Caki2 (cell line): ENCODE measurements around the gene SEBOX. TPM values are rescaled to one million over a fixed set of nuclear protein-coding genes. Genes with fewer than 3 reads are reported as not detected.
A peak's percentile ranks its signal among the peaks of the same experiment; 100 is the strongest.

ENCODE experiments used
- DNase-seq: peaks from one replicate; pipeline ENCODE4 v3.0.0-alpha.2; 2015; ENCODE audit warnings: low read depth
- in situ Hi-C: cut with HindIII; loops from 2 replicates; pipeline ENCODE4 v1.10.0; 2016; ENCODE audit warnings: low sequenced_read_pairs, low pct_unique_long_range_greater_than_20kb, mixed read lengths
- total RNA-seq: library from RNA; depleted of rRNA; stranded (reverse); fragments of >200 nt; shearing (Covaris generic); gene quantifications from 2 replicates; pipeline ENCODE4 v1.2.3, GENCODE V29; 2014; ENCODE audit warnings: low replicate concordance; rRNA removed

The SEBOX gene, protein sequence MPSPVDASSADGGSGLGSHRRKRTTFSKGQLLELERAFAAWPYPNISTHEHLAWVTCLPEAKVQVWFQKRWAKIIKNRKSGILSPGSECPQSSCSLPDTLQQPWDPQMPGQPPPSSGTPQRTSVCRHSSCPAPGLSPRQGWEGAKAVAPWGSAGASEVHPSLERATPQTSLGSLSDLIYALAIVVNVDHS
- not detected in 2 replicates for total RNA-seq

DNA sequence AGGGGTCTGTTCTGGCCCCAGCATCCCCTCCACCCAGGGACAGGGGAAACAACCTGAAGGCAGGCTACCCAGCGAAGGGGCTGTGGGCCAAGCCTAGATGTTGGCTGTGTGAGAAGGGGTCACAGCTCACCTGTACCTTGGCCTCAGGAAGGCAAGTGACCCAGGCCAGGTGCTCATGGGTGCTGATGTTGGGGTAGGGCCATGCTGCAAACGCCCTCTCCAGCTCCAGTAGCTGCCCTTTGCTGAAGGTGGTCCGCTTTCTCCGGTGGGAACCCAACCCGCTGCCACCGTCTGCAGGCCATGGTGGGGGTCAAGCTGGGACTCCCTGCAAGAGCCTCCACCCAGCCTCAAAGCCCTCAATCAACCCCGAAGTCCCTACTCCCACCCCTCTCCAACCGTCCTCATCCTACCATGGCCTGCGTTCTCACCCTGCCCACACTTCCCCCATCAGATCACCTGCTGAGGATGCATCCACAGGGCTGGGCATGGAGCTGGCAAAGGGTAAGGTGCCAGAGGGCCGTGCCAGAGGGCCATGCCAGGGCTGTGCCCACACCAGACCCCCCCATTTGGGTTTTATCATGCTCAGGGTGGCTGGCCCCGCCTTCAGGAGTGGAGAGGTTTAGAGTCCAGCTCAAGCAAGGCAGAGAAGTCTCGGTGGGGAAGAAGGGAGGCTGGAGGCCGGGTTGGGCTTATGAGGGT lies at the start of gene SEBOX:
TSS of gene SEBOX (minus strand) at position 535 of the 699 bp plus-strand sequence. CDS start at position 487, 48 bp downstream.
- DNase-seq = no peak
- in situ Hi-C loops = no loop called here

DNA sequence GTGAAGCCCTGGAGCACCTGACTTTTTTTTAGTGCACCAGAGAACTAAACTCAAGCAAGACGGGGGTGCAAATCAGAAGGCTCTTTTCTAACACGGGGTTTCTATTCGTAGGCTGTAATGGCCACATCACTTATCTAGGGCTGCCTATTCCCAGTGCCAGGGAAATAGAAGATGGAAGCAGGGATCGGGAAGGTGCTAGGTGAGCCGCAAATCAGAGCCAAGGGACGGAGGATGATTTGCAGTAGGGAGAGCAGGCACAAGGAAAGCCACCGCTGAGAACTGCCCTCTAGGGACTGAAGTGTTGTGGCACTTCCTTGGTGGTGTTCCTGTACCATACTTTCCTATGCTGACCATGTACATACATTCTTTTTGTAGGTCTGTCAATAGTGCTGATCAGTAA lies 48.8 kb upstream of the SEBOX start:
- in situ Hi-C loops = no loop called here
- no peak for DNase-seq

DNA sequence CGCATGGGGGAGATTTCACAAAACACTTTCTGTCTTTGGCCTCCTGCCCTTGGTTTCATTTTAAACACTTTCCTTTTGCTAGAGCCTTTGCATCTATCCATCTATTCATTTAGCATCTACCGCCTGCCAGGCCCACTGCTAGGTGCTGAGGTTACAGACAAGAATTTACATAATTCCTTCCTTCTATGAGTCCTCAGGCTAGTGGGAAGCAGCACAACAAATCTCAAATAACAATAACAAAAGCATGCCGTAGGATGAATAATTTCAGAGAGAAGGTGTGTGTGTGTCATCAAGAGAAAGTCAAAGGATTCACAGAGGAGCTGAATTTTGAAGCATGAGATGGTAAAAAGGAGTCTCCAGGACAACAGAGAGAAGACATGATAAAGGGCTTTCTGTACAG lies 47.1 kb upstream of the SEBOX start:
- in situ Hi-C loops = no loop called here
- no peak for DNase-seq

DNA sequence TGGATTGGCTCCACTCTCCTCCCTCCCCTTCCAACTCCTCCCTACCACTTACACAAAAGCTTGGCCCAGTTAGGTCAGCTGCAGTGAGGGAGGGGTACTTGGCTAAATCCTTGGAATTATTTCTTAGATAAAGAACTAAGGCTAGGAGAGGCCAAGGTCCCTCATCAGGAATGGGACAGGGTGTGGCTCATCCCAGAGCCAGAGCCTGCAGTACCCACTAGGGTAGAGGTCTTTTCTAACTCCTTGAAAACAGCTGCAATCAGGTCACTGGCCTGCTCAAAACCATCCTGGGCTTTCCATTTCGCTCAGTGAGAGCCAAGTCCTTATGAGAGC lies 42.9 kb upstream of the SEBOX start:
- DNase-seq = no peak
- in situ Hi-C loops = no loop called here

DNA sequence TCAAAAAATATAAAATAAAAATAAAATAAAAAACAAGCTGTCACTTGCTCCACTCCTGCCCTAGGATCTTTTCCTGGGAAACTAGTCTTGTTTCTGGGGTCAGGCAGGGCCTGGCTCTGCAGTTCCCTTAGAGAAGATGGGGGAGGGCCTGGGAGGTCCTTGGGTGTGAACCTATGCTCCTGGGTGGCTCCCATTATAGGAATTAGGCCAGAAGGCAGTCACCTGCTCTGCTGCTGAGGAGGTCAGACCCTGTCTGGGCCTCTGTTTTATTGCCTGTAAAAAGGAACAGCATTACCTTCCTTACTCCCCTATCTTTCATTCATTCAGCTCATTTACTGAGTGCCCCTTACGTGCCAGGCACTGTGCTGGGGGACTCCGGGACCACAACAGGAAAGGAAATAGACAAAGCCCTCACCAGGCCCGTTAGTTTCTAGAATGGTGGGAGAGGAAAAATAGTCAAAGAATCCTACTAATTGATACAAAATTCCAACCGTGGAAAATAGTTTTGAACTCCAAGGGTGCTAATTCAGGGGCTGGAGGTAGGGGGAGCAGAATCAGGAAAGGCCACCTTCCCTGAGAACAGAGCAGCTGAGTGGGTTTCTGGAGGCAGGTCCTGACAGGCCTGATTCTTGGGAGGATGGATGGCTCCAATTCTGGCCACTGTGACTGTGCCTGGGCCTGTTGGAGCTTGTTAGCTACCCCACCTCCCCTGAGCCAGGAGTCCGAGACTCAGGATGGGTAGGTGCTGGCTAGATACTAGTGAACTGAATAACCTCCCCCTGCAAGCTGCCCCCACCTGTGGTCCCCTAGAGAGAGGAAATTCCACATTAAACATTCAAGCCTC lies 42.4 kb upstream of the SEBOX start:
- in situ Hi-C loops = no loop called here
- no peak for DNase-seq

DNA sequence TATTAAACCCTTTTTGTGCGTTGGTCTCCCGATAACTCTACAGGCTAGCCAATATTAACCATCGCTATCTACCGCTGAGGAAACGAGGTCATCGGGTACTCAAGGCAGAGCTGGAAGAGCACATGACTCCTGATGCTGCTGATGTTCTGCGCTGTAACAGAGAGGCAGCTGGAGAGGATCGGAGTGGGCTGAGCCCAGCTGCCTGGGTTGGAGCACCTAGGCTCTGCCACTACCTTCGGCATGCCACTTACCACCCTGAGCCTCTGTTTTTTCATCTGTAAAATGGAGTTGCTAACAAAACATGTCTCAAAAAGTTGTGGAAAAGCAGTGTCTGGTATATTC lies 41.4 kb upstream of the SEBOX start:
- in situ Hi-C loops = no loop called here
- no peak for DNase-seq

DNA sequence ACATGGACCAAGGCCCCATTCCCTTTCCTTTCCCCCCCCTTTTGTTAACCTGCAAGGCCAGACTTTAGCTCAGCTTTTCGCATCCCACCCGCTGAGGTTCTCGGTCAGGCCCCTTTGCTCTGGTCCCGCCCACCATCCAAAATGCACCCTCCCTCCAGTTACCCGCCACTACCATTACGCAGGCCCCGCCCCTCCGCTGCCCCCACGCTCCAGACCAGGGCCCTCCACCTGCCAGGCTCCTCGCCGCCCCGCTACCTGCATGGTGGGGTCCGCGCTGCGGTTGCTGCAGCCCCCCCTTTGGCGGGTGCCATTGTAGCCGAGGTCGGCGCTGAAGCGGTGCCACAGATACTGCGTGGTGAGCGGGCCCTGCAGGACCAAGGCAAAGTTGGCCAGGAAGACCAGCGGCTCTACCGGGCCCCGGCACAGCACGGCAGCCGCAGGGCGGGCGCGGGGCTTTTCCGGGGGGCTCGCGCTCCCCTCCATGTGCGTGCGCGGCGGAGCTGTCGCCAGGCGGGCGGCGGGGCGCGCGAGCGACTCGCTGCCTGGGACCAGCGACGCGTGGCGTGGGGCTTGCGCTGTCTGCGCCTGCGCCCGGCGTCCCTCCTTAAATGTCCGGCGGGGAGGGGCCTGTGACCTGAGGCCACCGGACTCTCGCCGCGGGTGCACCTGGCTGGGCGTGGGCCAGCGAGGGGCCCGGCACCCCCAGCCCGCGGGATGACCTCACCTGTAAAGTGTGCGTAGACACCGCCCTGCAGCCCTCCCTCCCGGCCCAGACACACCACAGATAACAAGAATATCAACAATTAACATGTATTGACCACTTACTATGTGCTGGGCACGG lies 40.9 kb upstream of the SEBOX start, which contains the start of gene SLC46A1:
TSS of gene SLC46A1 (minus strand) at position 581 of the 841 bp plus-strand sequence. CDS start at position 483, 98 bp downstream.
- in situ Hi-C loops = no loop called here
- peak; percentile 42 for DNase-seq

DNA sequence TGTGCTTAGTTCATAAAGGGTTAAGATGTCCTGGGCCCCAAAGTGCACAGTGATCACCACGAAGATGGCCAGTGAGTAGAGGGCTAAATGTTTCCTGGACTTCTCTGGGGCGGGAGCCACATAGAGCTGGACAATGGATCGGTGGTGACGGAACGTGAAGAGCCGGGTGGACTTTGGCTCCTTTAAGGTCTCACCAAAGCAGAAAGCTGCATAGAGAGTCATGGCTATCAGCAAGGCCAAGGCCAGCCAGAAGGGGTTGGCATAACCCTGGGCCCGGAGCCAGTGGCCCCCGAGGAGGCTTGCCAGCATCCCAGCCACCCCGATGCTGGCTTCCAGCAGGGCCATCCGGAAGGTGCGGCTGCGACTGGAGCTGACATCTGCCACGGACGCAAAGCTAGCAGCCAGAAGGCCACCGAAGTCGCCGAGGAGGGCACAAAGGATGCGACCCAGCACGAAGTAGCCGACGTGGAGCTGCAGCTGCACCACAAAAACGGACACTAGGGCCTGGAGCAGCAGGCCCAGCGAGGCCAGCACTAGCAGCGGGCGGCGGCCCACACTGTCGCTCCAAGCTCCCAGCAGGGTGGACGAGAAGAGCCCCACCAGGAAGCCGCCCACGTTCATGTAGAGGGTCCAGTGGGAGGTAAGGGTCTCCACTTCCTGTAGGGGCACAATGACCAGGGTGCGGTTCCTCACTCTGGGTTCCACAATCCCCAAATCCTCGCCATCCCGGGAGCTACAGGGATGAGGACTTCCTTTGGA lies 40.0 kb upstream of the SEBOX start:
- DNase-seq = no peak
- in situ Hi-C loops = no loop called here

DNA sequence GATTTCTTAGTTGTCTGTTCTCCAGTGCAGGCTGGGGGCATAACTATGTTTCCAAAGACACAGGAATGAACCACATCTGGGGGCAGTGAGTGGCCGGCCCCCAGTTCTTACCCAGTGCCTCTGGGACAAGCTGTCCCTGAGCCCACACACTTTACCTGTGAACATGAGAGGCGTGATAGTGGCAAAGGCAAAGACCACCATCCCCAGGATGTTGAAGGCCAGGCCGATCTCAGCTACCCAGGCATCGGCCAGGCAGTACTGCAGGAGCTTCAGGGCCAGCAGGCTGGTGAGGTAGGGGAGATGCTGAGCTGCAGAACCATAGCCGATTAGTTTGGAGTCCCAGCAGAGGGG lies 39.4 kb upstream of the SEBOX start:
- in situ Hi-C loops = no loop called here

DNA sequence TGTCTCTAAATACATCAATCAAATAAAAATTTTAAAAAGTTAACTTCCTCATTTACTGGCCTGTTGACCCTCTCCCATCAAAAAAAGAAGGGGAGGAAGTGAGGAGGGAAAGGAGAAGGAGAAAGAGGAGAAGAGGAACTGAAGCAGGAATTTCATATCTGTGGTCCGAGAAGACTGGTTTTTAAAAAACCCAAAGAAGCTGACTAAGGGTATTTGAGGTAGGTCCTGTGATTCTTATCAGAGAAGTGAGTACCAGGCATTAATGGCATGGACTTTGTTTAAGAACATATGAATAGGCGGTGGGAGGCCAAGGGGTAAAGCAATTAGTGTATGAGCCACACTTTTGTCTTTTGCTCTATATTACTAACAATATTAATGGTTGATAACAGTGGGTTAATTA lies 39.0 kb upstream of the SEBOX start:
- DNase-seq = no peak
- in situ Hi-C loops = no loop called here

More for the DNA sequence above, 39.4 kb upstream of the SEBOX start:
- no peak for DNase-seq

DNA sequence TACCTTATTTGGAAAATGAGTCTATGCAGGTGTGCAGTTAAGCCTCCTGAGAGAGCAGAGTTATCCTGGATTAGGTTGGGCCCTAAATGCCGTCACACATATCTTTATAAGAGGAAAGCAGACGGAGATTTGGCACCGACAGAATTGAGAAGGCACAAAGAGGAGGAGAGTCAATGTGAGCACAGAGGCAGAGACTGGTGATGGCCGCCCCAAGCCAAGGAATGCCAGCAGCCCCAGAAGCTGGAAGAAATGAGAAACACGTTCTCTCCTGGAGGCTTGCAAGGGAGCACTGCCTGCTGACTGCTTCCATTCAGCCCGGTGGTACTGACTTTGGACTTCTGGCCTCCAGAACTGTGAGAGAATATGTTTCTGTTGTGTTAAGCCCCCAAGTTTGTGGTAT lies 37.8 kb upstream of the SEBOX start:
- no peak for DNase-seq
- in situ Hi-C loops = no loop called here

DNA sequence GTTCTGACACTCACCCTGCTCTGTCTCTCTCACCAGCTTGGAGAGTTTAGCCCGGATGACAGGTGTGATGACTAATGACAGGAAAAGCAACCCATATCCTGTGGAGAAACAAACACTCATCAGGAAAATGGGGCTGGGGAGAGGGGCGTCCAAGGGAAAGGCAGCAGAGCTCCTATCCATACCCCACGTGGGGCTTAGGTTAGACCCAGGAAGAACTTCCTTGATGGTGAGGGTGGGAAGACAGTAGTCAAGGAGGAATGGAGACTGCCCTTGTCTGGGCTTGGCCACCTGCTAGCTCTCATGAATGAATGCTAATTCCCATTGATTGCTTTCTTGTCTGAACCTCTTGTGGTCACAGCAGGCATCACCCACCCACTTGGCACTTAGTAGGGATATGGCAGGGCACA lies 37.2 kb upstream of the SEBOX start:
- no peak for DNase-seq
- in situ Hi-C loops = no loop called here

DNA sequence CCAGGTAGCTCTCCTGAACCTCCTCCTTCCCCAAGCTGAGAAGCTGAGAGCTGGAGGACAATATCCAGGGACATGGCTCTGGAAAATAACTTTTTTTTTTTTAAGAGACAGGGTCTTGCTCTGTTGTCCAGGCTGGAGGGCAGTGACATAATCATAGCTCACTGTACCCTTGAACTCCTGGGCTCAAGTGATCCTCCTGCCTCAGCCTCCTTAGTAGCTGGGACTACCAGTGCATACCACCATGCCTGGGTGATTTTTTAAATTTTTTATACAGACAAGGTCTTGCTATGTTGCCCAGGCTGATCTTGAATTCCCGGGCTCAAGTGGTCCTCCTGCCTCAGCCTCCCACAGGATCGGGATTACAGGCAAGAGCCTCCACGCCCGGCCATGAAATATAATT lies 34.8 kb upstream of the SEBOX start:
- in situ Hi-C loops = no loop called here

DNA sequence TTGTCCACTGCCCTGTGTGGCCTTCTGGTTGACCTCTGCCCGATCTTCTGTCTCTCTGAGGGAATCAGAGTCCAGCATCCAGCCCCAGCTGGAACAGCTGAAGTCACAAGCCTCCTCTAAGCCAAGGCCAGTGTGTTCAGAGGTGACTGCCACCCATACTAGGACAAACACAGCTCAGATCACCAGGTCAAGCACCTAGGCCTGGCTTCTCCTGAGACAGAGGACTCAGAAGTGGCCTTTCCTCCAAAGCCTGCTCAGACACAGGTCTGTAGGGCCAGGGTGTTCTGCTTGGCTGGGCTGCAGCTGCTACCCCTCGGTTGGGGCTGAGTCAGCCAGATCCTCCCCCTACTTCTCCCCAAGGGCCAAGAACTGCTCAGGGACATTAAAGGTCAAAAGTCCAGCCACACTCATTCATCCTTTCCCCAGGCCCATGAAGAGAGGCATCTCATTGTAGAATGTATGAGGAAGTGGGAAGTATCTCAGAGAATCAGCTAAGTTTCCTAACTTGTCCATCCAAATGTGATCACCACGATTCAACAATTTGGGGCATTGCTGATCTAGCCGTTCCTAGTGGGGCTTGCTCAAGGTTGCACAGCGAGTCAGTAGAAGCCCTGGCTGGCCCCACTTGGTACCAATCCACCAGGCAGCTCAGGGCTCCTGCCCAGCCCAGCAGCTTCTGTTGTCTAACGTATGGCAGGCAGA lies 33.4 kb upstream of the SEBOX start:
- peak; percentile 76 for DNase-seq
- in situ Hi-C loops = no loop called here

More for the DNA sequence above, 34.8 kb upstream of the SEBOX start:
- no peak for DNase-seq

DNA sequence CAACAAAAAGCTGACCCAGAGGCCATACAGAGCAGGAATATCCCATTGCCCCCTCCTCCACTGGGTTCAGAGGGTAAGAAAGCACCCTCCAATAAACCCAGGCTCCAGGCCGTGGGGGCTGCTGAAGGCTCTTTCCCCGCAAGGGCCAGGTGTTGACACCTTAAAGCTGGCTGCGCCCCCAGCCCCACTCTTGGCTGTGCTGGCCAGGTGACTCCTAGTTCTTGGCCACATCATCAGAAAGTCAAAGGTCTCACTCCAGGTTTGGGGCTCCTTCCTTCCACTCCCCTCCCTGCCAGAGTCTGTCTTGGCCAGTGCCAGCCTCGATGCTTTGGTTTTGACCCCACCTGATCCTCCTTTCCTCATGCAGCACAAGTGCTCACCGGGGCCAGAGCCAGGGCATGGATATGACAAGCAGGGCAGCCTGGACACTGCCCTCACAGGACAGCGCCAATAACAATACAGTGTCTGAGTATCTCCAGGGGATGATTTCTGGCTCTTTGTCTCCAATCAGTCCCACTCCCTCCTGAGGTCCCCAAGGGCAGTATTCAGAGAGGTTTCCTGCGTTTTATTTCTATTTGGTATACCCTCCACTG lies 32.8 kb upstream of the SEBOX start:
- in situ Hi-C loops = no loop called here
- no peak for DNase-seq

DNA sequence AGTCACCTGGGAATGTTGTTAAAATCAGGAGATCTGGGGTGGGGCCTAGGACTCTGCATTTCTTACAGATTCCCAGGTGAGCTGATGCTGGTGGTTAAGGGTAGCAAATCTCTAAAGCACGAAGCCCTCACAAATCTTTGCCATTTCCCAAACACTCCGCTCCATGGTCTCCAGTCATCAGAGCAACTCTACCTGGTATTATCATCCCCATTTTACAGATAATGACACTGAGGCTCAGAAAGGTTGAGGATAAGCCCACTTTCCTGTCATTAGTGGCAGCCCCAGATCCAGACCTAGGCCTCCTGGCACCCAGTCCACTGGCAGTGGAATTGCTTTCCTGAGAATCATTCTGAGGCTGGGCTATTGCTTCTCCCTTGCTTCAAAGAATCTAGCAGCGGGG lies 32.3 kb upstream of the SEBOX start:
- DNase-seq = no peak
- in situ Hi-C loops = no loop called here

DNA sequence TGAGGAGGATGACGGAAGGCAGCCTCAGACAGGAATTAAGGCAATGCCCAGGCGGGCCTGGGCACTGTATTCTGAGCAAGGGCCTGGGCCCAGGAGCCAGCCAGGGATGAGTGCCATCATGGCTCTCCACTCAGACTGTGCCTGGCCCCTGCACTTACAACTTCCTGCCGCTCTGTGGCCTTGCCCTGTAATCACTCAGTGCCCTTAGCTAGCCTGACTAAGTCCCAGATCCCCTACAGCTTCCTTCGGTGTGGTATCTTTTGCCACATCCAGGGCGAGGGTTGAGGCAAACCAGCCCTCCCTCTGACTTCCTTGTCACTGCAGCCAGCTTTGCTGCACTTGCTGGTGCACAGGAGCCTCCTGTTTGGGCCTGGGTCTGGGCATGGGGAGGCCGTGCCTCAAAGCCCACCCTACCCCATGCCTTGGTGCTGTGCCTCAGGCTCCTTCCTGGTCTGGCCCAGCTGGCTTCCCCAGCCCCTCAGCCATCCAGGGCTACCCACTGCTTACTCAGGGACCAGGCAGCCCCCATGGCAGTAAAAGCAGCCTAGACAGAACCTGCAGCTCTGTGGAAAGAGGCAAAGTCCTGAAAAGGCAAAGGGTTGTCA lies 31.7 kb upstream of the SEBOX start:
- DNase-seq = no peak

More for the DNA sequence above, 31.7 kb upstream of the SEBOX start:
- in situ Hi-C loops = no loop called here
